ENCODE measurements around the gene ELF3.
"Not testable (repeated sequence)": the region's sequence is repeated elsewhere in the genome, so short reads cannot be mapped to it uniquely, and the experiment has no call there.

ELF3 gene

DNA sequence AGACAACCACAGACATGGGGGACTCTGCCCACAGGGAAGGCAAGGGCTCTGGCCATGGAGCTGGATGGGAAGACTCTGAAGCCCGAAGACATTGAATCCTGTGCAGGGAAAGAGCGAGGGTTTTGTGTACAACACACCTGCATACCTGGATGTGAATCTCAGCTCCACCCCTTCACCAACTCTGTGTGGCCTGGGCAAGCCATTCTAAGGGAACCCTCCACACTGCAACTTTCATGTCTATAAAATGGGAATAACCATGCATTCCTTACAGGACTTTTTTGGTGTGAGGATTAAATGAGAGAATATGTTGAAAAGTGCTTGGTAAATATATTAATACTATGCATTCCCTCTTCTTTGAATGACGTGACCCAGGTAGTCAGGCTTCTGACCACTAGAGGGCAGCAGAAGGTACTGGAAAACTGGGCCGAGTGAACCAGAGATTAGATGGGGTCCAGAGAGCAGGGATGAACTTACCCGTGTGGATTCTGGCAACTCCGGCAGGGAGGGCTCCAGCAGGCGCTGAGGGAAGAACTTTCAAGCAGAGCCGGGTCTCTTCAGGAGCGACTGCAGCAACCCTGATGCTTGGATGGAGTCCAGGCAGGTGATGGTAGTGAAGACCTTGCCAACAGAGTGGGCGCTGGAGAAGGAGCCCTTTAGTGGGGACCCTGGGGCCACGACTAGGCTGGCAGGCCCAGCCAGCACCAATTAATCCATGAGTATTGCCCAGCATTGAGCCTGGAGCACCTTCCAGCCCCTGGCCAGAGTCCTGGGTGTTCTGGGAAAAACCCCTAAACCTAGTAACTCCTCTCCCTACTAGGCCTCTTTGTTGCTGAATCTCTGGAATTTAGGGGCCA, 834 bp upstream of the ELF3 start:
- DNase-seq: peak; percentile 76

DNA sequence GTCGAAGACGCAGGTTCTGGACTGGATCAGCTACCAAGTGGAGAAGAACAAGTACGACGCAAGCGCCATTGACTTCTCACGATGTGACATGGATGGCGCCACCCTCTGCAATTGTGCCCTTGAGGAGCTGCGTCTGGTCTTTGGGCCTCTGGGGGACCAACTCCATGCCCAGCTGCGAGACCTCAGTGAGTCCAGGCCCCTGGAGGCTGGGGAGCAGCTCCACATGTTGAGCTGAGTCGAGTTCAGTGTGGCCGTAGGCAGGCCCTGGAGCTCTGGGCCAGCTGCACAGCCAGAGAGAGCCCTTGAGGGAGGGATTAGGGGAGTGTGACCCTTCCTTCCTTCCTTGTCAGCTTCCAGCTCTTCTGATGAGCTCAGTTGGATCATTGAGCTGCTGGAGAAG, 1.6 kb downstream of the ELF3 start:
- no peak for DNase-seq

DNA sequence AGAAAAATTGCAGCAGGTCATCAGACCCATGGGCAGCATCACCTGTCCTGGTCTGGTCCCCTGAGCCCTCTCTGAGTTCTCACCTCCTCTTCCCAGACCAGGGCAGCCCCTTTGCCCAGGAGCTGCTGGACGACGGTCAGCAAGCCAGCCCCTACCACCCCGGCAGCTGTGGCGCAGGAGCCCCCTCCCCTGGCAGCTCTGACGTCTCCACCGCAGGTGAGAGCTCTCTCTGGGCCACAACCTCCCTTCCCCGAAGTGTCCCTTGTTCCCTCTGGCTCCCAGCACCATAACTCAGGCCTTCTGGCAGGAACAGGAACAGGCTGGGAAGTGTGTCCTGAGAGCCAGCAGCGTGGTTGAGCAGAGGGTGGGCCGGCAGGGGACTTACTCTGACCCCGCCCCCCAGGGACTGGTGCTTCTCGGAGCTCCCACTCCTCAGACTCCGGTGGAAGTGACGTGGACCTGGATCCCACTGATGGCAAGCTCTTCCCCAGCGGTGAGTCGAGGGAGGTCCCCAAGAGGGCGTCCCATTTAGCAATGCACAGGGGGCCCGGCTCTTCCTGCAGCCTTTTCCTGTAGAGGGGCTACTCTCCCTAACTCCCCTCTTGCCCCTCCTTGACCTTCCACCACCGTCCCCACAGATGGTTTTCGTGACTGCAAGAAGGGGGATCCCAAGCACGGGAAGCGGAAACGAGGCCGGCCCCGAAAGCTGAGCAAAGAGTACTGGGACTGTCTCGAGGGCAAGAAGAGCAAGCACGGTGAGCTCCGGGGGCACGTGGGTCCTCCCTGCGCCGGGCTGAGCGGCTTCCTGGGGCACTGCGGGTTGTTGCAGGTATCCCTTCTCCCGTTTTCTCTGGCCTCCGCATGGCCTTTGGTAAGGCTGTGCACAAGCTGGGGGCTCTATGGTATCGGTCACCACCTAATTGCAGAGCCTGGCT, 2.4 kb downstream of the ELF3 start:
- no peak for DNase-seq

DNA sequence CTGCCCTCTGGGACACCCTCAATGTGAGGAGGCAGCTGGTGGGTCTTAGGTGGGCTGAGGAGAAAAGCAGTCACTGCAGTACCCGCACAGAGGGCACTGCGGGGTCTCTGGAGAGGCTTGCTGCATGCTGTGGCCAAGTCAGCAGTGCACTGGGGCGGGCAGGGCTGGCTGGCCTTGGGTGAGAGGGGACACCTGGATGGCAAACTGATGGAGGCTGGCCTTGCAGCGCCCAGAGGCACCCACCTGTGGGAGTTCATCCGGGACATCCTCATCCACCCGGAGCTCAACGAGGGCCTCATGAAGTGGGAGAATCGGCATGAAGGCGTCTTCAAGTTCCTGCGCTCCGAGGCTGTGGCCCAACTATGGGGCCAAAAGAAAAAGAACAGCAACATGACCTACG, 3.2 kb downstream of the ELF3 start:
- no peak for DNase-seq

DNA sequence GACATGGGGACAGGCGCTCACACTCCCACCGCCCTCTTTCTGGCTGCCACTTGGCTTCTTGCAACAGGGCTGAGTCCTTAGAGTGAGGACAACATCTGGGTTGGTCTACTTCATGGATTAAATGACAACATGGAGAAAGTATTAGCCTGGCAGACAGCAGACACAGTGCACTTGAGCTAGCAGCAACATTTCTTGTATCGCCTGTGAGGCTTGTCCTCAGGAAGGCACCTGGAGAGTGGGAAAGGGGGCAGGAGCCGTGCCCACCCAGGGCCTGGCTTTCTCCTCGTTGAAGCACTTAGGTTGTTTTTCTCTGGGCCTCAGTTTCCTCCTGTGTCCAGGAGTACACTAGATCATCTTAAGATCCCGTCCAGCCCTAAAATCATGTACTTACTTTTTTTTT, 3.7 kb downstream of the ELF3 start:
- DNase-seq: no peak

DNA sequence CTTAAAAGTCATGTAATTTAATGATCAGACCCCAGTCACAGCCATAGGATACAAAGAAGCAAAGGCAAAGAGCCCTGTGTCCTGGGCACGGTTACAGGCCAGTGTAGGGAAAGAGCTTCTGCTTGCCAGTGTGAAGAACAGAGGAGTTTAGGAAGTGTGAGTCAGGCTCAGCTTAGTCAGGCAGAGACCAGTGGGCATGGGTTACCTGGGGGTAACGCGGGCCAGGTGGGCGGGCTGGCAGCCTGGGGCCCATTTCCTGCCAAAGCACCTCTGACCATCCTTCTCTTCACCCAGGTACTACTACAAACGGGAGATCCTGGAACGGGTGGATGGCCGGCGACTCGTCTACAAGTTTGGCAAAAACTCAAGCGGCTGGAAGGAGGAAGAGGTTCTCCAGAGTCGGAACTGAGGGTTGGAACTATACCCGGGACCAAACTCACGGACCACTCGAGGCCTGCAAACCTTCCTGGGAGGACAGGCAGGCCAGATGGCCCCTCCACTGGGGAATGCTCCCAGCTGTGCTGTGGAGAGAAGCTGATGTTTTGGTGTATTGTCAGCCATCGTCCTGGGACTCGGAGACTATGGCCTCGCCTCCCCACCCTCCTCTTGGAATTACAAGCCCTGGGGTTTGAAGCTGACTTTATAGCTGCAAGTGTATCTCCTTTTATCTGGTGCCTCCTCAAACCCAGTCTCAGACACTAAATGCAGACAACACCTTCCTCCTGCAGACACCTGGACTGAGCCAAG, 4.7 kb downstream of the ELF3 start:
- no peak for DNase-seq

DNA sequence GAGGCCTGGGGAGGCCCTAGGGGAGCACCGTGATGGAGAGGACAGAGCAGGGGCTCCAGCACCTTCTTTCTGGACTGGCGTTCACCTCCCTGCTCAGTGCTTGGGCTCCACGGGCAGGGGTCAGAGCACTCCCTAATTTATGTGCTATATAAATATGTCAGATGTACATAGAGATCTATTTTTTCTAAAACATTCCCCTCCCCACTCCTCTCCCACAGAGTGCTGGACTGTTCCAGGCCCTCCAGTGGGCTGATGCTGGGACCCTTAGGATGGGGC, 5.2 kb downstream of the ELF3 start:
- no peak for DNase-seq

DNA sequence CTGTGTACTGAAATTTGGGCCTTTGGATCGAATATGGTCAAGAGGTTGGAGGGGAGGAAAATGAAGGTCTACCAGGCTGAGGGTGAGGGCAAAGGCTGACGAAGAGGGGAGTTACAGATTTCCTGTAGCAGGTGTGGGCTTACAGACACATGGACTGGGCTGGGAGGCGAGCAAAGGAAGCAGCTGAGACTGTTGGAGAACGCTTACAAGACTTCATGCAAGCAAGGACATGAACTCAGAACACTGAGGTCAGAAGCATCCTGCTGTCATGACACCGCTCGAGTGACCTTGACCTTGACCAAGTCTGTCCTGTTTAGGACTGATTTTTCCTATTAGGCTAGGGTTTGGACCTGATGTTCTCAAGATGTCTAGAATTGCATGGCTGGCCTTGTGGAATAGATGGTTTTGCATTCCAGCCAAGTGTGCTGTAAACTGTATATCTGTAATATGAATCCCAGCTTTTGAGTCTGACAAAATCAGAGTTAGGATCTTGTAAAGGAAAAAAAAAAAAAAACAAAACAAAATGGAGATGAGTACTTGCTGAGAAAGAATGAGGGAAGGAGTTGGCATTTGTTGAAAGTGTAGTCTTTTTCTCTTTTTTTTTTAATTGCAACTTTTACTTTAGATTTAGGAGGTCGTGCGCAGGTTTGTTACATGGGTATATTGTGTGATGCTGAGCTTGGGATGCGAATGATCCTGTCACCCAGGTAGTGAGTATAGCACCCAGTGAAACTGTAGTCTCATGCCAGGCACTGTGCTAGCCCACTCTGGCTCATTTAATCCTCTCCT, 5.8 kb downstream of the ELF3 start:
- no peak for DNase-seq

DNA sequence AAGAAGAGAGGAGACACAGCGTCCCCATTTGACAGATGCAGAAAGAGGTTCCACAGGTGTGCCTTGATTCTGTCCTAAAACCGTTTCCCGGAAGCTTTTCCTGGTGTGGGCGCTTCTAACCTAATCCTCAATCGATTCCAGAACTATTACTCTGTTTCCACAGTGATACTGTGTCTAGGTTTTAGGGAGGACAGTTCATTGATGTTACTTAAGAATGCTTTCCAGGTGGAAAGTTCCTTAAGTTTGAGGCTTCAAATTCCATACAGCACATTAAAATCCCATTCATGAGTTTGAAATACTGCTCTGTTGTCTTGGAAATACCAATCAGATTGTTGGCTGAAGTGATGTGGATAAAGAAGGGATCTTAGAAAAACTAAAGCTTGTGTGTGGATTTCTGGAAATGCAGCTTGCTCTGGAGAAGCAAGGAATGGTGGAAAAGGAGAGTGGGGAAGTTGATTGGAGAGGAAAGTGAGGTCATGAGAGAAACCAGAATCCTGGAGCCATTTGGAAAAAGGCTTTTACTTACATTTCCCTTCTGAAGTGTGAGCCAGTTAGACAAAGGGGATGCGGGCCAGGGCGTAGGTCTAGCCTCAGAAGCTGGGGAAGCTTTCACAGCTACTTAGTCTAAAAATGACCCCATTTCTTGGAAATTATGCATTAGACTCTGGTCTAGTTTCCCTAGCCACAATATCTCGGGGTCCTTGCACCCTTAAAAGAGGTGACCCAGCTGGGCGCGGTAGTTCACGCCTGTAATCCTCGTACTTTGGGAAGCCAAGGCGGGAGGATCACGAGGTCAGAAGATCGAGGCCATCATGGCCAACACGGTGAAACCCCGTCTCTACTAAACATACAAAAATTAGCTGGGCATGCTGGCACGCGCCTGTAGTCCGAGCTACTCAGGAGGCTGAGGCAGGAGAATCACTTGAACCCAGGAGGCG, 6.7 kb downstream of the ELF3 start:
- no peak for DNase-seq

DNA sequence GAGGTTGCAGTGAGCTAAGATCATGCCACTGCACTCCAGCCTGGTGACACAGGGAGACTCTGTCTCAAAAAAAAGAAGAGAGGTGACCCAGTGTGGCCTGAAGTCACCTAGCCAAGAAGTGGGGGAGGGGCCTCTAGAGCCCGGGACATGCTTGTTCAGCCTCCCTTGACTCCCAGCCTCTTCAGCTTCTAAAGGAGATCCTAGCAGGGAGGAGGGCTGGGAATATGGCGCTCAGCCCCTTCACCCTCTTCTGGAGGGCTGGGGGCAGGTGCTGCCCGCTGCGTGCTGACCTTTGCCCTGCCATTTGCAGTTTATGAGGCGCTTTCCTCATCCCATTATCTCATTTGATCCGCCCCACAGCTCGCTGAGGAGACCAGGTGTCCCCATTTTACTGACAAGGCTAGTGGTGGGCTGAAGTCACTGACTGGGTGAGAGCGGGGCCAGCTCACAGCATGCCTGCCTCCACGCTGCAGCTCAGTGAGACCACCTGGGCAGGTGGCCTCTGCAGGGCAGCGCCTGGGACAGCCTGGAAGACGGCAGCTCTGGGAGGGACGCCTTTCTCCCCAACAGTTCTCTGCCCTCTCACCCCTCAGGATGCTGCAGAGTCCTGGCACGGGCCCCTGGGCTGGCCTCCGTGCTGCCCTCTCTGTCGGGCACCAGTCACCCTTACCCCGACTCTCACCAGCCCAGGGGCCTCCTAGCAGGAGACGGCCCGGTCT, 7.5 kb downstream of the ELF3 start:
- no peak for DNase-seq

DNA sequence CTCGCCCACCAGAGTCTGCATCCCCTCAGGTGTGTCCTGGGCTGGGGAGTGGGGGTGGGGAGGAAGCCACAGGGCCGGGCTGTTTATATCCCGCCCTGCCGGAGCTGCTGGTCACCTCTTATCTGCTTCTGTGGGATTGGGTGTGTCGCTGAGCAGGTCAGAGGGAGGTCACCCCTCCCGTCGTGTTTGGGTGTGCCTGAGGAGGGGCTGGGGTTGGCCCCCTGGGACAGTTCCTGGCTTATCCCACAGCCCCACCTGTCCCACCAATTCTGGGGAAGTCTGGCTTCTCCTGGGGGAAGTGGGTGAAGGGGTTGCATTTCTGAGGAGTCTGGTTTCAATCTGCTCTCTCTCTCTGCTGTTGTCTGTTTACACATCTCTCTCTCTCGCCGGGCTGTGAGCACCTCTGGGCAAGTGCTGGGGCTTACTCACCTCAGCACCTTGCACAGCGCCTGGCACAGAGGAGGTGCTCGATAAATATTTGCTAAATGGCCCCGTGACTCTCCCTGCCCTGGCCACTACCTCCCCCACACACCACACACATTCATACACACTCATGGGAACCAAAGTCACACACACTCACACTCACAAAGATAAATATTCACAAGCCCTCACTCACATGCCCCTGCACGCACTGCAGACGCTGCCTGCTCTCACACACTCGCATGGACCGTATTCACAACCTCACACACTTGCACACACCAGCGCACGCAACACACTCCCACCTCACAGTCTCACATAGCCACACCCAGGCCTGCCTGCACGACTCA, 8.3 kb downstream of the ELF3 start:
- DNase-seq: no peak

DNA sequence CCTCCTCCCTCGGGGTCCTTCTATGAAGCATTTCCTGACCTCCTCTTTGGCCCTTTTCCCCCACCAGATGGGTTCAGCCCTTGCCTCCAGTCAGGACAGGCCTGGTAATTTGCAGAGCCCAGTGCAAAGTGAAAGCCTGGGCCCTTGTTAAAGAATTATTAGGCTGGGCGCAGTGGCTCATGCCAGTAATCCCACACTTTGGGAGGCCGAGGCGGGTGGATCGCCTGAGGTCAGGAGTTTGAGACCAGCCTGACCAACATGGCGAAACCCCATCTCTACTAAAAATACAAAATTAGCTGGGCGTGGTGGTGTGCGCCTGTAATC, 8.8 kb downstream of the ELF3 start:
- DNase-seq: not testable (repeated sequence)

DNA sequence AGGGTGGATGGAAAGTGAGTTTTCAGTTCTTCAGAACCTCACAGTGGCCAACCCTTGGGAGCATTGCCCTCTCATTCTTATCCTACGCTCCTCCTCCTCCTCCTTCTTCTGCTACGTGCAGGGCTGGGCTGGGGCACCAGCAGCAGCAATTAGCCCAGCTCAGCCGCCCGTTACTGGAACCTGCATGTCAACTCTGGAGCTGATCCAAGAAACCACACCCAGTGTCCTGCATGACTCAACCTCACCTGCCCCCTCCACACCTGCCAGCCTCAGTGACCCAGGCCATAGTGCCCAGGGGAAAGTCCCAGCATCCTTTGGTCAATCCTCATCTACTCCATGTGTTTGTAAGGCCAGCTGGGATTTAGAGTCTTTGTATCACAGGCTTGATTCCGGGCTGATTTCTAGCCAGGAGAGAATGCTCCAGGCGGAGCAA, 12.6 kb downstream of the ELF3 start:
- DNase-seq: no peak

DNA sequence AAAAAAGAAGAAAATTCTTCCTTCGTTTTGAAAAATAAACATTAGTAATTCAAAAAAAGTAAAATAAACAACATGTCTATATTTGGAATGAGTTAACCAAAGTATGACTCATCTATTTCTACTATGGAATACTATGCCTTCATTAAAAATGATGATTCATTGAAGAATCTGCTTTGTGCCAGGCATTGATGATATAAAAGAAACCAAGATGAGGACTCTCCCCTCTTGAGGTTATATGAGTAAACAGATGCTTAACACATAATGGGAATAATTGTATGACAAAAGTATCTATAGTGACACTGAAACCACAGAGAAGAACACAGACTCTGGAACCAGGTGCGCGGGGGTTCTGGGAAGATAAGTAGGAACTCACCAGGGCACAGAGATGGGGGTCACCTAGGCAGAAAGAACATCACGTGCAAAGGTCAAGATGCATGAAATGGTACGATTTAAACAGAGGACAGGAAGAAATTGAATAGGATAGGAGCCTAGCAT, 18.8 kb downstream of the ELF3 start:
- DNase-seq: no peak

DNA sequence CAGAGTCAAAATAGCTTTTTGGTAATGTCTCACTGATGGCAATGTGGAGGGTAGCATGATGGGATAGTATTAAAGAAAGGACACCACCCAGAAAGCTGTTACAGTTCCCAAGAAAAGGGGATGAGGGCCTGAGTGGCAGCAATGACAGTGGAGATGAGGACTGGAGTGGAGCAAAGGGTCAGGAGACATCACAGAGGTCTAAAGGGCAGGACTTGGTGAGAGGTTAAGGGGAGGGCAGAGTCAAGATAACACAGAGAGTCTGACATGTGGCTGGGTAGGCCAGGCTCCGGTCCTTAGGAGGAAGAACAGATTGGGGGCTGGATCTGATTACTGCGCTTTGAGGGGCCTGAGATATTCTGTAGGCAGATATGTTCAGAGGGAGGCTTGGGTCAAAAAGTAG, 19.3 kb downstream of the ELF3 start:
- no peak for DNase-seq

DNA sequence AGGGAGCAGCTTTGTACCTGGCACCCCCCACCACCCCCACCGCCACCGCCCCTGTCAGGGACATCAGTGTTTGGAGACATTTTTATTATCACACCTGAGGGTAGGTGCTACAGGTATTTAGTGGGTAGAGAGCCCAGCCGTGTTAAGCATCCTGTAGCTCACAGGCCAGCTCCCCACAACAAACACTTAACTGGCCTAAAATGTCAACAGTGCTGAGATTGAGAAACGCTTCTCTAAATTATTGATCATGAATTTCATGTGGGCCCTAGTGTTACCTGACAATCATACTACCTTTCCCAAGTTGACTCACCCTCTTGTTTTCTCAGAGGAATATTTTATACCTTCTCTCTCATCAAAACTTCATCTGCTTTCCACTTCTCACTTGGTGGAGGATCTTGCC, 21.4 kb downstream of the ELF3 start:
- no peak for DNase-seq

DNA sequence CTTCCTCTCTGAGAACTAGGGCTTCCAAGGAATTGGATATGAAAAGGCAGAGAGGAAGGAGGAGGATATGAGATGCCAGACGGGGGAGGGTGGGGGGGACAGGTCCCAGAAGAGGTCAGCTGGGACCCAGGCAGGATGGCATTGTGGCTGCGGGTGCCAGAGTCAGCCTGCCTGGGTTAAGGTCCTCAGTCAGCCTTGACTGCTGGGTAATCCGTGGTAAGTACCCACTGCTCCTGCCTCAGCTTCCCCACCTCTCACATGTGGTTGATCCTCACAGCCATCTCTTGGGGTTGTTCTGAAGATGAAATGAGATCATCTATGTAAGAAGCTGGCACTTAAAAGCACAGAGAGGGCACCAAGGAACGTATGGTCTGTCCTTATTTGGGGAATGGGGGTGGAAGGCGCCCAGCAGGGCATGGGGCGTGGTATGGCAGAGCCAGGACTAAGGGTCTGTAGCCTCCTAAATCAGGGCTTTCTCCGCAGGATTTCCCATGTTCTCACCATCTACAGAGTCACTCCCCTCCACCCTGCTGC, 23.8 kb downstream of the ELF3 start:
- no peak for DNase-seq

DNA sequence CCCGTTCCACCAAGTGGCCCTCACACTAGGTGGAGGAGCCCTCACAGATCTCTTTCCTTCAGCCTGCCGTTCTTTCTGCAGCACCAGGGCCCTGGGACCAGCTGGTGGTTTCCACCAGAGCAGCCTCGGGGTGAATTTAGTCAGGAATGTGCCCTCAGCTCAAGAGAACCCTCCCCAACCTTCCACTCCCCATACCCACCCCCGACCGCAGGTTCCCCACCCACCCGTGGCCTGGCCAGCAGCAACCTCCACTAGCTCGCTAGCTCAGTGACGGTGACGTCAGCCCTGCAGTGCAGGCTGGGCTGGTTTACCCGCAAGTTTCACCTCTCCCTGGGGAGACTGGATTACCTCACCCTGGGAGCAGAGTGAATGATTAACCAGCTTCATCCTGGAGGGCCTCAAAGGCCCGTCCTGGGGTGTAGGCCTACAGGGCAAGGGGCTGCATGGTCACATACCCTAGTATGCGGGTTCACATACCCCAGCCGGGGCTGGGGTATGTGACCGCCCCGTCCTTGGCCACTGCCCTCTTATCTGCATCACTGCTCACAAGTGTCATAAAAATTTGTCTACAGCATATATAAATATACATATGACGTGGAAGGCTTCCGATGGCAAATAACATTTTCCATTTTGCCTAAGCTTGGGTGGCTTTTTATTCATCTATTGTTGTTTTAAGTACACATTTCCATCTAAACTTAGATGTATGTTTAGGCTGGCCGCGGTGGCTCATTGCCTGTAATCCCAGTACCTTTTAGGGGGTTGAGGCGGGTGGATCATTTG, 24.5 kb downstream of the ELF3 start:
- no peak for DNase-seq

Data from activated T-cell treated with anti-CD3 and anti-CD28 coated beads, Interleukin-2, amount 50 U/mL, for 48 hours (primary cell).